IMR-90 (cell line): ENCODE data around the gene STK40. TPM values are rescaled to one million over a fixed set of nuclear protein-coding genes. Genes with fewer than 3 reads are reported as not detected.

Experiments used
- ATAC-seq: fragments of 200-7000 bp; cut with Tn5 transposase; 2 replicates; pipeline ENCODE4 v1.9.1; 2020; ENCODE audit warnings: low read depth, mild to moderate bottlenecking, moderate library complexity
- BruUV-seq: library from RNA; stranded (reverse); fragments of 400-500 nt; replicated peaks from 2 replicates; lab custom pipeline; 2021; lab: Mats Ljungman, UMichigan
- CTCF ChIA-PET: fragments of 300-600 bp; formaldehyde crosslinking; extraction: SDS; loops from one replicate; lab custom pipeline; 2021; ENCODE audit warnings: antibody characterized with exemption; lab: Yijun Ruan, JAX
- POLR2A ChIA-PET: fragments of 300-600 bp; sonication (Branson Sonifier 250); formaldehyde crosslinking; loops from one replicate; lab custom pipeline; 2022; ENCODE audit warnings: antibody characterized with exemption; ENCODE audit not compliant: unreplicated experiment; lab: Charles Lee
- DNase-seq: peaks from one replicate; pipeline ENCODE4 v3.0.0; 2013
- H2AFZ ChIP-seq: replicated peaks from 2 replicates; pipeline ENCODE3; 2013; ENCODE audit warnings: low read length, mild to moderate bottlenecking; ENCODE audit not compliant: poor library complexity
- H2AK5ac ChIP-seq: 2 replicates; pipeline ENCODE4 v1.6.1; 2013; ENCODE audit warnings: low read depth, low read length, inconsistent platforms
- H2AK9ac ChIP-seq: replicated peaks from 2 replicates; pipeline ENCODE3; 2013; ENCODE audit warnings: mild to moderate bottlenecking, low read depth, low read length, moderate library complexity; ENCODE audit not compliant: poor library complexity
- H2BK120ac ChIP-seq: 2 replicates; pipeline ENCODE4 v1.6.1; 2013; ENCODE audit warnings: low read depth, low read length, inconsistent platforms
- H2BK15ac ChIP-seq: 3 replicates; pipeline ENCODE4 v1.6.1; 2013; ENCODE audit warnings: low read depth, low read length, inconsistent platforms
- H2BK20ac ChIP-seq: 2 replicates; pipeline ENCODE4 v1.6.1; 2013; ENCODE audit warnings: low read depth, mild to moderate bottlenecking, inconsistent platforms, low read length, moderate library complexity
- H2BK5ac ChIP-seq: 2 replicates; pipeline ENCODE4 v1.6.1; 2013; ENCODE audit warnings: mild to moderate bottlenecking, low read depth, low read length, inconsistent platforms; ENCODE audit not compliant: poor library complexity, severe bottlenecking
- H3K14ac ChIP-seq: replicated peaks from 2 replicates; pipeline ENCODE4 v1.6.1; 2013; ENCODE audit warnings: low read depth, low read length, inconsistent platforms
- H3K18ac ChIP-seq: 2 replicates; pipeline ENCODE4 v1.6.1; 2013; ENCODE audit warnings: low read depth, low read length, control low read depth
- H3K23ac ChIP-seq: 2 replicates; pipeline ENCODE4 v1.6.1; 2013; ENCODE audit warnings: low read depth, low read length, inconsistent platforms
- H3K27ac ChIP-seq: 2 replicates; pipeline ENCODE4 v1.5.1; 2013; ENCODE audit warnings: mild to moderate bottlenecking, control low read depth, low read length; ENCODE audit not compliant: insufficient read depth
- H3K27me3 ChIP-seq: 2 replicates; pipeline ENCODE4 v1.6.1; 2013; ENCODE audit warnings: low read length; ENCODE audit not compliant: control insufficient read depth, insufficient read depth
- H3K36me3 ChIP-seq: 2 replicates; pipeline ENCODE4 v1.6.1; 2013; ENCODE audit warnings: low read length, mixed read lengths; ENCODE audit not compliant: control insufficient read depth, insufficient read depth
- H3K4ac ChIP-seq: 2 replicates; pipeline ENCODE4 v1.6.1; 2013; ENCODE audit warnings: low read depth, low read length, inconsistent platforms
- H3K4me1 ChIP-seq: 2 replicates; pipeline ENCODE4 v1.6.1; 2013; ENCODE audit warnings: low read length, mixed read lengths; ENCODE audit not compliant: control insufficient read depth, insufficient read depth
- H3K4me2 ChIP-seq: 2 replicates; pipeline ENCODE4 v1.6.1; 2013; ENCODE audit warnings: low read depth, mild to moderate bottlenecking, control low read depth, low read length, moderate library complexity
- H3K4me3 ChIP-seq: 2 replicates; pipeline ENCODE4 v1.5.1; 2013; ENCODE audit warnings: low read depth, mild to moderate bottlenecking, control low read depth, low read length, moderate library complexity; ENCODE audit not compliant: insufficient read depth
- H3K56ac ChIP-seq: 2 replicates; pipeline ENCODE4 v1.6.1; 2013; ENCODE audit warnings: low read length, inconsistent platforms; ENCODE audit not compliant: insufficient read depth; ENCODE audit errors: extremely low read depth
- H3K79me1 ChIP-seq, 2 experiments: 2 replicates each; pipeline ENCODE4 v1.6.1; 2013; ENCODE audit warnings: low read length in 2 of 2, inconsistent platforms in 1 of 2, low read depth in 1 of 2
- H3K9ac ChIP-seq: 2 replicates; pipeline ENCODE4 v1.6.1; 2013; ENCODE audit warnings: low read depth, low read length, control low read depth
- H3K9me1 ChIP-seq: 2 replicates; pipeline ENCODE4 v1.6.1; 2013; ENCODE audit warnings: low read length, inconsistent platforms; ENCODE audit not compliant: insufficient read depth
- H3K9me3 ChIP-seq: 2 replicates; pipeline ENCODE4 v1.6.1; 2013; ENCODE audit warnings: low read length; ENCODE audit not compliant: control insufficient read depth, insufficient read depth
- H4K20me1 ChIP-seq: 2 replicates; pipeline ENCODE4 v1.6.1; 2013; ENCODE audit warnings: low read length, inconsistent platforms; ENCODE audit not compliant: insufficient read depth
- H4K5ac ChIP-seq: 2 replicates; pipeline ENCODE4 v1.6.1; 2013; ENCODE audit warnings: mild to moderate bottlenecking, low read depth, low read length, control low read depth
- H4K8ac ChIP-seq, 2 experiments: 2 replicates each; pipeline ENCODE4 v1.6.1; 2013; ENCODE audit warnings: low read depth in 2 of 2, low read length in 2 of 2, control low read depth in 1 of 2, inconsistent platforms in 1 of 2
- H4K91ac ChIP-seq: 2 replicates; pipeline ENCODE4 v1.6.1; 2013; ENCODE audit warnings: low read depth, low read length, inconsistent platforms; ENCODE audit not compliant: insufficient read depth
- FOS ChIP-seq: fragments of 150-350 bp; IDR thresholded peaks from 2 replicates; pipeline ENCODE4 v1.6.1; 2016; ENCODE audit warnings: low read depth, low read length
- NFE2L2 ChIP-seq: fragments of 150-350 bp; IDR thresholded peaks from 2 replicates; pipeline ENCODE4 v1.6.1; 2016; ENCODE audit warnings: low read depth, mild to moderate bottlenecking, low read length
- WGBS, 2 experiments: methylation state at CpG; one replicate each; pipeline versions ENCODE4 v1.1.5 to v1.1.7; 2013; ENCODE audit warnings: missing lambda C conversion rate in 2 of 2; ENCODE audit not compliant: insufficient read length in 1 of 2; ENCODE audit errors: extremely low coverage in 2 of 2; 5-methylcytosine and 5-hydroxymethylcytosine counted together
- dilution Hi-C: fragments of 300-500 bp; cut with HindIII; formaldehyde crosslinking; loops from one replicate; pipeline ENCODE4 v1.14.3; 2018; ENCODE audit warnings: low sequenced_read_pairs; ENCODE audit not compliant: unreplicated experiment
- in situ Hi-C: fragments of 300-500 bp; cut with MboI; formaldehyde crosslinking; loops from 3 replicates; pipeline ENCODE4 v1.14.3; 2019; ENCODE audit warnings: low sequenced_read_pairs, inconsistent platforms, mixed read lengths
- intact Hi-C: fragments of 100-400 bp; cut with micrococcal nuclease; formaldehyde crosslinking; loops from 2 replicates; pipeline ENCODE4 v1.10.0; 2022
- polyA plus RNA-seq, 3 experiments: library from polyadenylated mRNA; depleted of rRNA; stranded (reverse); fragments of >200 nt; gene quantifications; 2 replicates each; pipeline ENCODE4 v1.2.3, GENCODE V29; 2012; ENCODE audit warnings: low replicate concordance in 1 of 3
- total RNA-seq: library from RNA; depleted of rRNA; stranded (reverse); fragments of >200 nt; gene quantifications from 2 replicates; pipeline ENCODE4 v1.2.3, GENCODE V29; 2012

The STK40 gene
- total and polyA plus RNA-seq, 2 of the 4 experiments (the other 2 are of a cell fraction) = 16.0 to 29.9 TPM

GRCh38 chr1:36408479-36408878 lies 22.8 kb upstream of the STK40 start:
- Histone ChIP-seq H3K9ac (no peak overlapping the region), H4K91ac (no peak overlapping the region), H2AK9ac (no peak overlapping the region), H3K4me1 (peaks cover 2% of the 10 kb centered on the region; the same call in 1 of the 2 replicates), H3K9me1 (no peaks in the 10 kb centered on the region), H3K23ac (peak overlapping the region; percentile 31; the same call in 1 of the 2 replicates), H3K36me3 (no peaks in the 10 kb centered on the region), H3K14ac (0 out of 2 replicates have a peak overlapping the region, but pooled peaks have one; percentile 3), H4K5ac (no peak overlapping the region), H3K18ac (no peak overlapping the region; the same call in 1 of the 2 replicates), H2AK5ac (no peak overlapping the region), H3K56ac (no peak overlapping the region), H2BK20ac (no peak overlapping the region), H2BK5ac (peak overlapping the region; percentile 68), H3K4ac (peak overlapping the region; percentile 1; the same call in 1 of the 2 replicates), H4K8ac (no peak overlapping the region; a peak in 1 of 4 replicates), H3K4me3 (no peak overlapping the region), H3K9me3 (no peaks in the 10 kb centered on the region; the same call in 1 of the 2 replicates), H2AFZ (peak overlapping the region; percentile 36), H3K79me1 (no peaks in the 10 kb centered on the region), H2BK15ac (peak overlapping the region; percentile 28; the same call in 1 of the 3 replicates), H3K27me3 (no peaks in the 10 kb centered on the region), H4K20me1 (no peaks in the 10 kb centered on the region), H2BK120ac (no peak overlapping the region; the same call in 1 of the 2 replicates), H3K4me2 (peak overlapping the region; percentile 31; the same call in 1 of the 2 replicates), H3K27ac (no peak overlapping the region)
- 50% methylated on average over 1 of the region's 2 CpGs; no CpG with 5 or more reads in 1 of the 2 experiments for WGBS, 2 experiments
- dilution Hi-C loops (no loop called here), in situ Hi-C loops (loop anchor here (25.0 kb wide), 1 partner anchor 296 kb away; no protein-coding TSS in a partner anchor), intact Hi-C loops (no loop called here)
- ChIA-PET POLR2A (no interaction called here), CTCF (interaction anchor here (0.7 kb wide), 2 partner anchors 42 to 108 kb away, joined by 3 to 4 read pairs; no protein-coding TSS in a partner anchor)
- DNase-seq (peak; percentile 61), ATAC-seq (peak; percentile 89)
- BruUV-seq = no TSS peak
- TF ChIP-seq NFE2L2 (no peak), FOS (0 out of 2 replicates have a peak, but pooled peaks have one; percentile 25)
